ENCODE measurements around the gene CCDC17.

The CCDC17 gene

GRCh38 chr1:45584351-45585109 is 39.3 kb downstream of the CCDC17 start:
- DNase-seq (ENCODE audit: extremely low read depth in 1 of 2, low read depth in 1 of 2) = peak; percentile 72 to 74

- peak; percentile 78 to 80 for DNase-seq (ENCODE audit: extremely low read depth in 1 of 2, low read depth in 1 of 2)
Observed at GRCh38 chr1:45583666-45584350, 40.0 kb downstream of the CCDC17 start, which contains the start of gene NASP. NASP (plus strand) TSS chr1:45584041; CDS start chr1:45584147, 106 bp downstream.

GRCh38 chr1:45583264-45583665 is 40.6 kb downstream of the CCDC17 start:
- DNase-seq (ENCODE audit: extremely low read depth in 1 of 2, low read depth in 1 of 2) = peak; percentile 87 to 93

- no peak for DNase-seq (ENCODE audit: extremely low read depth in 1 of 2, low read depth in 1 of 2)
Observed at GRCh38 chr1:45574105-45574626, 49.7 kb downstream of the CCDC17 start.

- no peak for DNase-seq (ENCODE audit: extremely low read depth in 1 of 2, low read depth in 1 of 2)
Observed at GRCh38 chr1:45573231-45573804, 50.5 kb downstream of the CCDC17 start.

- no peak for DNase-seq (ENCODE audit: extremely low read depth in 1 of 2, low read depth in 1 of 2)
Observed at GRCh38 chr1:45570631-45571030, 53.2 kb downstream of the CCDC17 start.
